OCI-M2 (cell line): ENCODE measurements around the gene TTC33.
"Not testable (repeated sequence)": the region's sequence is repeated elsewhere in the genome, so short reads cannot be mapped to it uniquely, and the experiment has no call there.

Source experiments
- DNase-seq: peaks from one replicate; lab custom pipeline; 2025; ENCODE audit not compliant: unreplicated experiment; lab: John Stamatoyannopoulos, UW

The TTC33 gene

GRCh38 chr5:40615586-40616170, 140.1 kb downstream of the TTC33 start:
- DNase-seq = no peak

GRCh38 chr5:40614923-40615585, 140.7 kb downstream of the TTC33 start:
- DNase-seq = no peak

- DNase-seq = no peak
Observed at GRCh38 chr5:40614466-40614865, 141.3 kb downstream of the TTC33 start.

GRCh38 chr5:40607202-40607601, 148.6 kb downstream of the TTC33 start:
- no peak for DNase-seq

GRCh38 chr5:40606077-40606765, 149.5 kb downstream of the TTC33 start:
- no peak for DNase-seq

GRCh38 chr5:40605295-40605958, 150.3 kb downstream of the TTC33 start:
- no peak for DNase-seq

GRCh38 chr5:40603378-40603777, 152.4 kb downstream of the TTC33 start:
- DNase-seq = no peak

- DNase-seq = no peak
Observed at GRCh38 chr5:40601198-40601868, 154.4 kb downstream of the TTC33 start.

- no peak for DNase-seq
Observed at GRCh38 chr5:40600383-40600782, 155.4 kb downstream of the TTC33 start.

GRCh38 chr5:40599676-40600075, 156.1 kb downstream of the TTC33 start:
- DNase-seq = no peak

- DNase-seq = no peak
Observed at GRCh38 chr5:40594811-40595210, 160.9 kb downstream of the TTC33 start.

- DNase-seq = not testable (repeated sequence)
Observed at GRCh38 chr5:40591727-40592396, 163.9 kb downstream of the TTC33 start.

GRCh38 chr5:40587376-40587775, 168.4 kb downstream of the TTC33 start:
- DNase-seq = no peak

- no peak for DNase-seq
Observed at GRCh38 chr5:40585537-40586267, 170.1 kb downstream of the TTC33 start.

GRCh38 chr5:40584054-40584453, 171.7 kb downstream of the TTC33 start:
- no peak for DNase-seq

- DNase-seq = no peak
Observed at GRCh38 chr5:40578501-40579451, 177.0 kb downstream of the TTC33 start.

GRCh38 chr5:40577718-40578117, 178.0 kb downstream of the TTC33 start:
- no peak for DNase-seq

GRCh38 chr5:40575921-40576320, 179.8 kb downstream of the TTC33 start:
- no peak for DNase-seq

GRCh38 chr5:40575411-40575810, 180.3 kb downstream of the TTC33 start:
- DNase-seq = no peak
